Renal cortical epithelial cell (primary cell): Measurements from ENCODE around the gene PTPRM. TPM values are rescaled to one million over a fixed set of nuclear protein-coding genes. Genes with fewer than 3 reads are reported as not detected.
A peak's percentile ranks its signal among the peaks of the same experiment; 100 is the strongest.

Source experiments
- DNase-seq: peaks from one replicate; pipeline ENCODE4 v3.0.0-alpha.2; 2011; ENCODE audit warnings: low read depth
- total RNA-seq: library from RNA; depleted of rRNA; stranded (reverse); fragments of >200 nt; gene quantifications from 2 replicates; pipeline ENCODE4 v1.2.3, GENCODE V29; 2014

PTPRM gene
- total RNA-seq, 1 donor from 2014 or later: 263 TPM

DNA sequence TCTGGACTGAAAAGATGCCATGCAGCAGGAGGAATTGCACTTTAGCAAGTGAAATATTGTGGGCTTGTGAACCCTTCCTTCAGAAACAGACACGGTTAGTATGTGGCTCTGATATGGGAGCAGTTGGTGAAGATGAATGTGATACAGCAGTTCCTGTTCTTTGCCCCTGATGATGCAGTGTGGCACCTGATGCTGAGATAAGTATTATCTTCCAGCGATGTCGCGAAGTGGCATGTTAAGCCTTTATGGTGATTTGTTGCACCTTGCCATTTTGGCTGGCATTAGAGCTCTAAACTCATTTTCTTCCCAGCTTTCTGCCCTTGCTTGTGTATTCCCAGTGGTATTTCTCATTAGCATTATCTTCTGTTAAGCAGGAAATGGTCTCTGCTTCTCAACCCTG, 600.6 kb downstream of the PTPRM start:
- no peak for DNase-seq

DNA sequence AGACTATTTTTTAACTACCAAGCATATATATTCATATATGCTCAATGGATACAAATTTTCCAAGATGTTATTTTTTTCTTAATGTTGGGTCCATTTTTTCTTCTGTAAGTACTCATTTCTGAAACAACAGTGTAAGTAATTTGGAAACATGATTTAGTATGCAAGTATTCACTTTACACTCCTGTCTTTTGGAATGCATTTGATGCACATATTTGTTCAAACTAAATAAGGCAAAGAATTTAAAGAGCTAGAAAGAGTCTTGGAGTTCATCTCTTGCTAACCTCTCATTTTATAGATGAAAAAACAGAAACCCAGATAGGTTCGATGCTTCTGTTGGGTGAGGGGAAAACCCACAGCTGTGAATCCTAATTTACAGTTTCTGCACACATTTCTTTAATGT, 602.6 kb downstream of the PTPRM start:
- DNase-seq: no peak

DNA sequence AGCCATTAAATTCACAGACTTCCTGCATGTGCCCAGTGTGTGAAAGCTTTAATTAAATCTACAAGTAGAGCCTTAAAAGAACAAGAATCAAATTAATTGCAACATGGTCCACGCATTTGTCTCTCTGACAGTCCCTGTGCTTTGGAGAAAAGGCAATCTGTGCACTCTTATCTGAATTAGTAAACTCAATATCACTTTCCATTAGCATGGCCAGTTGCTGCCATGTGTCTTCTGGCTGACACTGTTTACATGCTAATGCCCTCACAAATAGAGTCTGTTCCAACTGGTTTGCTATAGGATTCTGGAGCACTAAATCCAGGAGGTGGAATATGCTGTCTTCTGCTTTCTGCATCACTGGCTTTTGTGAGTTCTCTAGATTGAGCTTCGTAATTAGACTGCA, 607.7 kb downstream of the PTPRM start:
- no peak for DNase-seq

DNA sequence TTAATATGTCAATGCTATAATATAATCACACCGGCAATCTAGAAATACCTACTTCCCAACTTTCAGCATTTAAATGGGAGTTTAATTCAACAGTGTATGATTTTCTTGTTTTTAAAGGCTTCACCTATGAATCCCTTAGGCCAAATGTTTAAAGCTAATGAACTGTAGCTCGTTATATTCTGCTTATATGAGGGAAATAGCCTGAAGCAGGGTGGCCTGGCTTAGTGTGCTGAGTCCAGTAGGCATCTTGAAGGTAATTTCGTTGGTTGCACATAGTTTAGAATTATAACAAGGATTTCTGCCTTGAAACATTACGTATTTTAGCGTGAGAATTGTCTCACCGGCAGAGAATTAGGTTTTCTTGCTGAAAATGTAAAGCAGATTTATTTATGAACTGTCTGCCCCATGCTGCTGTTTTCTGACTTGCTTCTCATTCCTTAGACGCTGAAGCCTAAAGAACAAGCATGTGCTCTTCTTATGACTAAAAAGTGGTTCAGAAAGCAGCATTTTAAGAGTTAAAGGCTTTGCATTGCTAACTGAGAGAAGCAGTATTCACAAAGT, 608.5 kb downstream of the PTPRM start:
- peak; percentile 71 for DNase-seq

DNA sequence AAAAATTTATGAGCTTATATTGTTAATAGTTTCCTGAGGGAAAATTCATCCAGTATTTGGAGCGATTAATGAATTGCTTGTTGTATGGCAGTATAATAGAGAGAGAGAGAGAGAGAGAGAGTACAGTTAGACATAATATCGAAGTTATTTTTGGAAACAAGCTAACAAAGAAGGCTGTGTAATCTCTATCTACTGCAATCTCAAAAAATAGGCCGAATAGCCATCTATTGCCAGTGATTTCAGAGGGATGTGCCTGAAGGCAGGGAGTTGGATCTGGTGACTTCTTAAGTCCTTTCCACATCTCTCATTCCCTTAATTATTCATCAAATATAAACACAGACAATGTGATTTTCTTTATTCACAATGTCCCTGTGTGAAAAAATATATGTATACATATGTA, 609.0 kb downstream of the PTPRM start:
- DNase-seq: no peak

DNA sequence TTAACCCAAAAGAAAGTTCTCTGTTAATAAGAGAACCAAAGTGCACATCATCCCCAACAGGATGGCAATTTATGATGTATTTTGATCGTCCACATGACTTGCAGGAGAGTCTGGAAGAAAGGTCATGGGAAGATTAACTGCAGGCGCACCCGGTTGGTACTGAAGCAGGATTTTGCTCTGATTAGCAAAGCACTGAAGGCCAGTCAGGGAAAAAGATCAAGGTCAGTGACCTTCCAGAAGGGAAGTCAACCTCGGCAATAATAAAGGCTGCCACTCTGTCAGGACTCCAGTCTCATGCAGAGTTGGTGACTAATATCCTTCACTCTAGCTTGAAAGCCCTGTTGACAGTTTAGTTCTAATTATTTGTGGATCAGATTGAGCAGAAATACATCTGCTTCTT, 609.4 kb downstream of the PTPRM start:
- DNase-seq: peak; percentile 69

DNA sequence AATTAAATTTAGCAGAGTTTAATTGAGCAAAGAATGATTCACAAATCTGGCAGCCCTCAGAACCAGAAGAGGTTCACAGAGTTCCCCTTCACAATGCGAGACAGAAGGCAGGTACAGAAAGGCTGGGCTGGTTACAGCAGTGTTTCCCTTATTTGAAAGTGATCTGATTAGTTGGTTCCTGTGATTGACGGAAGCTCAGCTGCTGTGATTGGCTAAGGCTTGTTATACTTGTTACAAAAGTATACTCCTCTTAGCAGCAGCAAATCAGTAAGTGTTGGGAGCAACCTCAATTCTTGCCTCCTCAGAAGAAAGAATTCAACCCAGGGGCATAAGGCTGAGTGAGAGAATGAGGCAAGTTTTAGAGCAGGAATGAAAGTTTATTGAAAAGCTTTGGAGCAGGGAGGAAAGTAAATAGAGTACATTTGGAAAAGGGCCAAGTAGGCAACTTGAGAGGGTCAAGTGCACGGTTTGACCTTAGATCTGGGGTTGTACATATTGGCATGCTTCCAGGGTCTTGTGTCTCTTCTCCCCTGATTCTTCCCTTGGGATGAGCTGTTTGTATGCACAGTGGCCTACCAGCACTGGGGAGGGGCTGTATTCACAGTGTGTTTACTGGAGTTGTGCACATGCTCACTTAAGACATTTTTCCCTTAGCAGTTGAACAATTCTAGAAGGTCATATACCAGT, 610.4 kb downstream of the PTPRM start:
- peak; percentile 88 for DNase-seq

DNA sequence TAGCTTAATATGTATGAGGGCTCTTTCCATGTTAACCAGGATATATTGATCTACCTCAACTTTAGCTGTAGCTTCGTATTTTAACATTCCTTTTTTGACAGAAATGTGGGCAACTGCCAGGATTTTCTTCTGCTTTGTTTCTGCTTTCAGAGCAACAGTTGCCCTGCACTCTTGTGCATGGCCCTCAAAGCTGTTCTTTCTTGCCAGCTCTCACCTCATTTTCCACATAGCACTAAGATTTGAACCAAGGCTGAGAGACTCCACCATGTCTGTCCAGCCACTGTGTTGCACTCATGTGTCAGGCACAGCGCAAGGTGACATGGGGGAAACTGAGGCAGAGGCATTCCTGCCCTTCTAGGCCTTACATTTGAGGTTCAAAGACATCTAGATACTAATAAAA, 619.3 kb downstream of the PTPRM start:
- no peak for DNase-seq

DNA sequence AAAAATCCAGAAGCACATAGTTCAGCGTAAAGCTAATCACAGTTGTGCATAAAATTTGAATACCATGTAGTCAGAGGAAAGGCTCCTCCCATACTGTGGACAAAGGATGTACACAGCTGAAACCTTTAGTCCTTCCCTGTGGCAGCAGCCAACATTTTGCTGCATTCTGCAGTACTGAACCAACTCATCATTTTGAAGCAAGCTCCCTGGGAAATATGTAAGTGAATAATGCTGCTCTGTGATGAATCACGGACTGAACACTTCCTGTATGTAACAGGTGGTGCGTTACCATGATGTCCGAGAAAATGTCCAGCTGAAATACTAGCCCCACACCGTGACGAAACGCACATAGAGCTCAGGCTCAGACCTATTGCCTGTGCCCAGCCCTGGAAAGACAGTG, 621.1 kb downstream of the PTPRM start:
- DNase-seq: no peak

DNA sequence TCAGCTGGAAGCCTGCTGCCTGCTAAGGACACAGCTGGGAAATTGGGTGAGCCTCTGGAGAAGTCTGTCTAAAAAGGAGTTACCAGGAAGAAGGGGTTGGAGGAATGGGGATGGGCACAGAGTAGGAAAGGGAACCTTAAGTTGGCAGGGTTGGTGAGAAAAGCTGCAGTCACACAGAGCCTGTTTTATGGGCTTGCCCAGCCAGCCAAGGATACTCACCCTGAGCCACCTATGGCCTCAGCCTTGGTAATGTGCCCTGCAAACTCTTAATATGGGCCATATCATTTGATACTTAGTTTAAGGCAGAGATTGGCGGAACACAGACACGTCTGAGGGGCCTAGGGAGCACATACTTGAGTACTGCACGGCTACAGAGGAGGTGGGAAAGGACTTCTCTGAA, 623.9 kb downstream of the PTPRM start:
- no peak for DNase-seq

DNA sequence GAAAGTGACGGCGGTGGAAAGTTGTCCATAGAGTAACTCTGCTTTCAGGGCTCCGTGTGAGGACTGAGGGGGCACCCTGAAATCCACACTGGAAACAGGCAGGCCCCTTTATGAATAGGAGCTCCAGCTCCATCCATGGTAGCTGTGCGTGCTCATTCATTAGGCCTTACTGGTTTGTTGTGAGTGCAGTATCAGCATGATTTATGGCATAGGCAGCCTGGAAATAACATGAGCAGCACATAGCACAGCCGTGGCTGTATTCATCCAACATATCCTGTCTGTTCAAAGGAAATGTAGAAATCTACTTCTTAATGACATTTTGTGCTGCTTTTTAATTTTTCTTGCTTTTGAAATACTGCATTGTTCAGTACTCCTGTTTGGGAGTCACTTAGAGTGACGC, 627.3 kb downstream of the PTPRM start:
- no peak for DNase-seq

DNA sequence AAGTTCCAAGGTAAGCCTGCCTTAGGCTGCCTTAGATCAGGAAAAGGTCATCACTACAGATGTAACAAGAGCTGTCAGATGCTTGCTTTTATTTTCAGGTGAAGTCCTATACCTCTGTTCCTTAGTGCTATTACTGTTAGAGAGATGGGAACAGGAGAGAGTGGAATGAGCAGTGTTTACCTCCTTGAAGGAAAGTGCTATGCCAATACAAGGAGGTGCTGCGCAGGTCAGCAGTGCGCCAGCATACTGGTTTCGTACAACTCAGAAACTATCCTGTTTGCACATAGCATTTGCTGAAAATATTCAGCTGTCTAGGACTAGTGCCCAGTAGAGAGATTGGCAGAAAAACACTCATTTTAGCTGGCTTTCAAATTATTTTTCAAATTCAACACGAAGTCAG, 629.1 kb downstream of the PTPRM start:
- no peak for DNase-seq

DNA sequence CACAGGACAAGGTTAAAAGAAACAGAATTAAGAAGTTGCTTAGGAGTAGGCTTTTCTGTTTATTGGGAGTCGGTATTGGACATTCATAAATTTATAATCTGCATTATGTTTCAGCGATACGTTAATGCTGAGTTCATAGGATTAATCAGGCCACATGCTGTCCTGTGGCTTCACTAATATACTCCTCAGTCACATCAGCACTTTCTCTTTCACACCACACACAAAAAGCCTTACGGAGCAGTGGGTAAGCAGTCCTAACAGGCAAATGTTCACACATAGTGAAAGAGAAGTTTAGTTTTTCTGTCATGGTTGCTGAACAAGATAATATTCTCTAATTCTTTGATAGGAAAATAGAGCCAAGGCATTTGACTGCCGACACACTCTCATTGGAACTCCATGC, 630.4 kb downstream of the PTPRM start:
- DNase-seq: no peak

DNA sequence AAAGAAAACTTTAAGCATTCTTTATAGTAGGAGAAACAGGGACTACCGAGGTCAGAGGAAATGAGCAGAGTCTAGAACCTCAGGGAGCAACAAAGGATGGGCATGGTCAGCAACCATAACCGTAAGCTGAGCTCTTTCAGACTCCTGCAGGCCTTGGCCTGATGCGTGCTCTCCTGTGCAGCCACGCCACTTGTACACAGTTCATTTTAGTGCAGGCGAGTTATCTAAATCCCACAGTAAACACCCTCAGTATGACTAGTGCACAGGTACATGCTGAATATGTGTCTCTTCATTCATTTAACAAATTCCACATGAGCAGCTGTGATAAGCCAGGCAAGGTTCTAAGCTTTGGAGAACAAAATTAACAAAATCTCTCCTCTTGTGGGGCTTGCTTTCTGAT, 640.9 kb downstream of the PTPRM start:
- no peak for DNase-seq

DNA sequence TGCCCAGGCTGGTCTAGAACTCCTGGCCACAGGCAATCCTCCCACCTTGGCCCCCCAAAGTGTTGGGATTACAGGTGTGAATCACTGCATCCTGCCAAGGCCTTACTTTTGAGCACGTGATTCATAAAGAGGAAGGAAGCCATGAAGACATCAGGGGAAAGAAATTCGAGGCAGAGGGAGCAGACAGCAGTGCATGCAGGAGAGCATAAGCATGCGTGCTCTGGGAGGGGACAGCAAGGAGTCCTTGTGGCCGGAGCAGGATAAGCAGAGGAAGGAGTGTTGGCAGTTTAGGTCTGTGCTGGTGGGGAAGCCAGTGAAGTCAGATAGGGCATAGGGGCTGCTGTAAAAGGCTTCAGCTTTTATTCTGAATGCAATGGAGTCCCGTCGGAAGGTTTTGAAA, 641.6 kb downstream of the PTPRM start:
- DNase-seq: no peak

DNA sequence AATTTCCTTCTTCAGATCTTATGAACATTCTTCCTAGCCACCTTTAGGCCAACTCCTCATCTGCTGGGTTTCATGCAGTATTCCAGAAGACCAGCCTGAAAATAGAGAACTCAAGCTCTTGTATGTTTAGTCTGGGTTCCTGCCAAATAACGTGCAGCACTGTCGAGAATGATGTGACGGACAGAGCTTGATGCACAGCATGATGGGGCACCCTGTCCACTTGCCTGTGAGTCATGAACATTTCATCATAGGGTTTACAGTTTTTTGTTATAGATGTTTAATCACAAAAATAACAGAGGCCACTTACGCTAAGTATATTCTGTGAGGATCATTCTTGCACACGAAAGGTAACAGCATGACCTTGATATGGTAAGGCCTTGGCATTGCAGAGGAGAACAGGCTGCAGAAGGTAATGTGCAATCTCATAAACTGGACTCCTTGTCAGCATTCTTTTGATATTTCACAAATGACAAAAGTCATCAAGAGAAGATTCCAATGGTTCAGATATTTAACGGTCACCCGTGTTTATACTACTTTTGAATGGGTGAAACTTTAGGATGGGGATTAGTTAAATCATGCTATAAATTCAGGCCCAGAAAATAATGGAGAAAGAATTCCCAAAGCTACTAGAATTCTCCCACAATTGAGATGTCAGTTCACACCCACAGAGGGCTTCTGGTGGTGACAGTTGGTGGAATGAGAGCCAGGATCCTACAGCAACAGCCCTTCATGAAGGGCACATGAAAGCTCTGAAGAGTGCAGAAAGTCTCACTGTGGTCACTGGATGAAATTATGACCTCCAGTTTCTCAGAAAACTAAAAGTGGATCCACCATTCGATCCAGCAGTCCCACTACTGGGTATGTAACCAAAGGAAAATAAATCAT, 646.0 kb downstream of the PTPRM start:
- peak; percentile 6 for DNase-seq

DNA sequence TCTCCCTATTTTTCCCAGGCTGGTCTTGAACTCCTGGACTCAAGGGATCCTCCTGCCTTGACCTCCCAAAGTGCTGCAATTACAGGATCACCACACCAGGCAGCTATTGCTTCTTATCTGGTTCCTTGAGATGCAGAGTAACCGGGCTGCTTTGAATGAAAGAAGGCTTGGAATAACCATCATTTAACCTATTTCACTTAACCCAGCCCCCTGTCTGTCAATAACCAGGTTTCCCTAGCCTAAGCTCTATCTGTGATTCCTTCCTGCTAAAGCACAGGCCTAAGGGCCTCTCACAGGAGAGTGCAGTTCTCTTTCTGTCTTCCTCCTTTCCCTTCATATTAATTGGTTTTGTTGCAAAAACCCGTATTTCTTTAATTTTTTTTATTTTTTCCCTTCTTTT, 648.6 kb downstream of the PTPRM start:
- no peak for DNase-seq

DNA sequence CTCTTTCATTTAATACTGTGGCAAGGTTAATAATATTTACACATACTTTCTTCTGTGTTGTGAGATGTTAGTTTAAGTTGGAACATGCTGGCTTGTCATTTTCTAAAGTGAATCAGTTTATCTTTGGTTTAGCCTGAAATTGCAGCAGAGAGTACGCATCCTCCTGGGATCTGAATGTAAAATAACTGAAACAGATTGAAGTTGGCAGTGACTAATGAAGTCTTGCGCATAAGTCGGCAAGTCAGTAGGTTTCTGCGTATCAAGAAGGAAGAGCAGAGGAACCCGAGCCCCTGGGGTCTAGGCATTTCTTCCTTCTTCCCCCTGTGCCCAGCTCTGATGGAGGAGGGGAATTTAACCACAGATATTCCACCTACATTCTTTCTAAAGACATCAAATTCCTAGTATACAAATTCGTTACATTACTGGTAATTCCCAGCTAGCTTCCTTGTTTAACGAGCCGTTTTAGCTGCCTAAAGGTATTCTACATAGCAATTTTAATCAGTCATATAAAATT, 650.0 kb downstream of the PTPRM start:
- no peak for DNase-seq

DNA sequence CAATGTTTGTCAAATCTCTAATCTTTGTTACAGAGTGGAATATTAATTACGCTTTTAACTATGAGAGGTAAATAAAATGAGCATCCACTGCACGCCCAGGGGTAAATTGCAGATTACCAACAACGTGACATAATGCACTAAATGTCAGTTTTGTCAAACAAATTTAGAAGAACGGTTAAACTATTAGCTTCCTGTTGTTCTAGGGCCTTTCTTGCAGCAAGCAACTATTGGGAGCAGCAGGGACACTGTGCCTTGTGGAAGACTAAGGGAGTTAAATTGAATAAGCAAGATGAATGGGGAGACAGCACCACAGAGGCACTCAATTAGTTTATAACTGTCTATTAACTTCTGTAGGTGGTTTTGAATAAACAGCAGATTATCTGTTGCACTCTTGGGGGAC, 651.1 kb downstream of the PTPRM start:
- DNase-seq: no peak

DNA sequence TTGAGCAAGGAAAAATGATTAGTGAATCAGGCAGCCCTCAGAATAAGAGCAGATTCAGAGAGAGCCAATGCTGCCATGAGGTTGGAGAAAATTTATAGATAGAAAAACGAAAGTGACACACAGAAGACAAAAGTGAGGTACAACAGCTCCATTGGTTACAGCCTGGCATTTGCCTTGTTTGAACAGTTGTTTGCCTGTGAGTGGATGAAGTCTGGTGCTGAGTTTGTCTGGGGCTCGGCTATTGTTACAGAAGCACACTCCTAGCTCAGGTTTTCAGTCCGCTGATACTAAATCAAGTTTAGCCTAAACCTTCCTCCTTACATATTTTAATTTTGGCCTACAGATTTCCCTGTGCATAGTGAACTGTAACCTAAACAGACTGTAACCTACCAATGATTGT, 654.3 kb downstream of the PTPRM start:
- DNase-seq: no peak

DNA sequence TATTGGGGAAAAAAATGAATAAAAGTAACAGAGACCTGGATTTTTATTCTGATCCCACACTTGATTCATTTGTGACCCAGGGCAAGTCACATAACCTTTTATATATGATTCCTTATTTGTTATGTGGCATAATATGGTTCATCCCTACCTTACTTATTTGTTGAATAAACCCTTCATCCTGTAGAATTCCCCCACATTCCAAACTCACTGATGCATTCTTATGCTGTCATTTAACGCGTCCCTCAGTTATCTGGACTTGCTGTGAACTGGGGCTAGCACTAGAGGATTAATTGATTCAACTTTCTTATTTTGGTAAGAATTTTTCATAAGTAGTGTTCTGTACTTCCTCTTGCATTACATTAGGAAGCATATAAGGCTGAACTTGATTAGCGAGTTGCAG, 657.5 kb downstream of the PTPRM start:
- DNase-seq: peak; percentile 3

DNA sequence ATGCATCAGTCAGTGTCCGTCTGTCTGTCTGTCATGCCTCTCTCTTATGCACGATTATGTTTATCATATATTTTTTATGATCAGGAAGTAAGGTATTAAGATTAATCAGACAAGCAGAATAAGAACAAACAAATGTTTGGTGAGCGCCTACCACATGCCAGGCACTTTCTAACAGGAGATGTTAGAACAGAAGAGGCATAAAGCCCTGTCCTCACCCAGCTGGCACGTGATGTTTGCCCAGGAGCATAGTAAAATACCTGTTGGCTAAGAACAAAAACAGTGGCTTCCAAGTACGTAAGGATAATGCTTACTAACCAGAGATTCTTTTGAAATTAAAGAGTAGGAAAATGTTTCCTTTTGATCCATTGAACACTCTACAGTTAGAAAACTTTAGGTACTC, 661.9 kb downstream of the PTPRM start:
- DNase-seq: no peak

DNA sequence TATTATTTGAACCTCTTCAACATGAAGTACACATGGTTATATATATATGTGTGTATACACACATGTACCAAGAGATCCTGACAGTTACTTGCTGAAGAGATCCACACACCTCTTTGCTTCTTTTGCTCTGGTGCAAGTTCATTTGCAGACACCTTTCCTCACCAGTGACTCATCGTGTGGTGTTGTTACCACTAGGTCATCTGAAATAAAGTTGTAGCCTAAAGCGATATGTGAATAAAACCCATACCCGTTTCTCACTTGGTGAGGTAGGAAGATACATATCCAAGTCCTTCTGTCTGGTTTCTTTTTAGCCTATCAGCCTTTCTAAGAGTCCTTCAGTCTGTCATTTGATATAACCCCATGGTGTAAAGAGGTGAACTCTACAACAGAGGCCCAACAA, 662.7 kb downstream of the PTPRM start:
- peak; percentile 50 for DNase-seq
